Measurements from ENCODE around the gene GLUD1.
"Not testable (repeated sequence)": the region's sequence is repeated elsewhere in the genome, so short reads cannot be mapped to it uniquely, and the experiment has no call there.

The GLUD1 gene

DNA sequence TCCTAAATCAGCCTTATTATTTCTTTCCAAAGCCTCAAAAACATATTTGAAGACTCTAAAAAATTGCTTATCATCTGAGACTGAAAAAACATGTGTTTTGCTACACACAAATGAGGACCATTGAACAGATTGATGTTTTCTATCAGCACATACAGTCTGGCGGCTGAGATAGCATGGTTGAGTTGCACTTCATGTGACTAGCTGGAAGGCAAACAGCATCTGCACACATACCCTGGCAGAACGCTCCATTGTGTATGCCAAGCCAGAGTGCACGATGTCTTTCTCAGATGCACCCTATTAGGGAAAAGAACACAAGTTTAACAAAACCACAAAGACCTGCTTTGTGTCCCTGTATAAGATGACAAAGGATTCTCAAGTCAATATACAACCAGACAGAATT, 41.5 kb downstream of the GLUD1 start:
- DNase-seq (ENCODE audit: extremely low spot score), result no peak
- ChIA-PET POLR2A (no interaction called here), CTCF (no interaction called here)
- TF ChIP-seq TARDBP (IDR thresholded peaks at IDR 0.05) (no peak), SUZ12 (IDR thresholded peaks at IDR 0.05) (no peak), BHLHE40 (IDR thresholded peaks at IDR 0.05; ENCODE audit: borderline replicate concordance) (no peak), SP1 (IDR thresholded peaks at IDR 0.05) (no peak), FOXA1 (IDR thresholded peaks at IDR 0.05) (no peak), LEF1 (IDR thresholded peaks at IDR 0.05; ENCODE audit: borderline replicate concordance) (no peak), CTBP1 (IDR thresholded peaks at IDR 0.05; ENCODE audit: borderline replicate concordance) (no peak), FOXM1 (IDR thresholded peaks at IDR 0.05; ENCODE audit: borderline replicate concordance) (no peak), ZNF384 (IDR thresholded peaks at IDR 0.05) (no peak), ARNT (IDR thresholded peaks at IDR 0.05) (no peak), ELF4 (IDR thresholded peaks at IDR 0.05) (no peak), FOXK2 (IDR thresholded peaks at IDR 0.05) (no peak), L3MBTL2 (conservative IDR thresholded peaks at IDR 0.05) (no peak), HDGF (IDR thresholded peaks at IDR 0.05; ENCODE audit: borderline replicate concordance) (no peak), NFRKB (IDR thresholded peaks at IDR 0.05) (no peak), PKNOX1 (IDR thresholded peaks at IDR 0.05) (no peak)

DNA sequence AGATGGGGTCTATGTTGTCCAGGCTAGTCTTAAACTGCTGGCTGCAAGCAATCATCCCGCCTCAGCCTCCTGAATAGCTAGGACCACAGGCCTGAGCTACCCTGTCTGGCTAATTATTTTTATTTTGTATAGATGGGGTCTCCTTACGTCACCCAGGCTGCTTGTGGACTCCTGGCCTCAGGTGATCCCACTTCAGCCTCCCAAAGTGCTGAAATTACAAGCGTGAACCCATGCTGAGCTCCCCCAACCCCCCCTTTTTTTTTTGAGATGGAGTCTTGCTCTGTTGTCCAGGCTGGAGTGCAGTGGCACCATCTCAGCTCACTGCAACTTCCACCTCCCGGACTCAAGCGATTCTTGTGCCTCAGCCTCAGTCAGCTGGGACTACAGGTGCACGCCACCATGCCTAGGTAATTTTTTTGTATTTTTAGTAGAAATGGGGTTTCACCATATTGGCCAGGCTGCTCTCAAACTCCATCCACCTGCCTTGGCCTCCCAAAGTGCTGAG, 49.2 kb downstream of the GLUD1 start:
- CTCF ChIA-PET, result no interaction called here
- POLR2A ChIA-PET, result interaction anchor here (1.0 kb wide), 1 partner anchor 14 kb away, joined by 3 read pairs; no protein-coding TSS in a partner anchor
- DNase-seq (ENCODE audit: extremely low spot score), result no peak
- TF ChIP-seq TARDBP (IDR thresholded peaks at IDR 0.05), result no peak
- TF ChIP-seq SP1 (IDR thresholded peaks at IDR 0.05), result no peak
- TF ChIP-seq SUZ12 (IDR thresholded peaks at IDR 0.05), result no peak
- no peak for TF ChIP-seq FOXA1 (IDR thresholded peaks at IDR 0.05)
- TF ChIP-seq HDGF (IDR thresholded peaks at IDR 0.05; ENCODE audit: borderline replicate concordance), result no peak
- TF ChIP-seq BHLHE40 (IDR thresholded peaks at IDR 0.05; ENCODE audit: borderline replicate concordance), result no peak
- no peak for TF ChIP-seq L3MBTL2 (conservative IDR thresholded peaks at IDR 0.05)
- no peak for TF ChIP-seq LEF1 (IDR thresholded peaks at IDR 0.05; ENCODE audit: borderline replicate concordance)
- no peak for TF ChIP-seq CTBP1 (IDR thresholded peaks at IDR 0.05; ENCODE audit: borderline replicate concordance)
- TF ChIP-seq NFRKB (IDR thresholded peaks at IDR 0.05), result no peak
- no peak for TF ChIP-seq PKNOX1 (IDR thresholded peaks at IDR 0.05)
- no peak for TF ChIP-seq FOXK2 (IDR thresholded peaks at IDR 0.05)

- DNase-seq (ENCODE audit: extremely low spot score); CTCF ChIA-PET; POLR2A ChIA-PET: not testable (repeated sequence)
These were observed 51.1 kb downstream of the GLUD1 start for GRCh38 chr10:87043579-87043978.

DNA sequence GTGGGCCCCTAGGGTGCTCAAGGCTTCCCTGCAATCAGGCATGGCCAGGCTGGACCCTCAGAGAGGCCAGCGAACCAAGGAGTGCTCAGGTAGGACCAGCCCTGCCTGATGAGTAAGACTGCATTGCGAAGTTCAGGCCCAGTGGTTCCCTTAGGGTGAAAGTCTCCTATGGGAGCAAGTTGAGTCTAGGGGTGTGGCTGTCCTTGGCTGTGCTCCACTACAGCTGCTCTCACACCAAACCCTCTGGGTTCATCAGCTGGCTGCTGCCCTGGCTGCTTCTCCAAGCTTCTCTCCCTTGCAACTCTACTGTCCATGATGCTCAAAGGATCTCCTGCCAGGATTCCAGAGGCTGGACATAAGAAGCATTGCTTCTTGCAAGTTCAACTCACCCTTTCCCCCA, 55.9 kb downstream of the GLUD1 start:
- DNase-seq (ENCODE audit: extremely low spot score), result no peak
- ChIA-PET CTCF (no interaction called here), POLR2A (no interaction called here)
- TF ChIP-seq SP1 (IDR thresholded peaks at IDR 0.05), result no peak
- no peak for TF ChIP-seq ZNF384 (IDR thresholded peaks at IDR 0.05)
- no peak for TF ChIP-seq CTBP1 (IDR thresholded peaks at IDR 0.05; ENCODE audit: borderline replicate concordance)
- TF ChIP-seq ARNT (IDR thresholded peaks at IDR 0.05), result no peak
- TF ChIP-seq TARDBP (IDR thresholded peaks at IDR 0.05), result no peak
- no peak for TF ChIP-seq FOXK2 (IDR thresholded peaks at IDR 0.05)
- TF ChIP-seq PKNOX1 (IDR thresholded peaks at IDR 0.05), result no peak
- no peak for TF ChIP-seq SUZ12 (IDR thresholded peaks at IDR 0.05)
- no peak for TF ChIP-seq L3MBTL2 (conservative IDR thresholded peaks at IDR 0.05)
- TF ChIP-seq LEF1 (IDR thresholded peaks at IDR 0.05; ENCODE audit: borderline replicate concordance), result no peak
- no peak for TF ChIP-seq HDGF (IDR thresholded peaks at IDR 0.05; ENCODE audit: borderline replicate concordance)
- no peak for TF ChIP-seq NFRKB (IDR thresholded peaks at IDR 0.05)
- TF ChIP-seq BHLHE40 (IDR thresholded peaks at IDR 0.05; ENCODE audit: borderline replicate concordance), result no peak
- no peak for TF ChIP-seq ELF4 (IDR thresholded peaks at IDR 0.05)
- TF ChIP-seq FOXA1 (IDR thresholded peaks at IDR 0.05), result no peak
- TF ChIP-seq FOXM1 (IDR thresholded peaks at IDR 0.05; ENCODE audit: borderline replicate concordance), result no peak

DNA sequence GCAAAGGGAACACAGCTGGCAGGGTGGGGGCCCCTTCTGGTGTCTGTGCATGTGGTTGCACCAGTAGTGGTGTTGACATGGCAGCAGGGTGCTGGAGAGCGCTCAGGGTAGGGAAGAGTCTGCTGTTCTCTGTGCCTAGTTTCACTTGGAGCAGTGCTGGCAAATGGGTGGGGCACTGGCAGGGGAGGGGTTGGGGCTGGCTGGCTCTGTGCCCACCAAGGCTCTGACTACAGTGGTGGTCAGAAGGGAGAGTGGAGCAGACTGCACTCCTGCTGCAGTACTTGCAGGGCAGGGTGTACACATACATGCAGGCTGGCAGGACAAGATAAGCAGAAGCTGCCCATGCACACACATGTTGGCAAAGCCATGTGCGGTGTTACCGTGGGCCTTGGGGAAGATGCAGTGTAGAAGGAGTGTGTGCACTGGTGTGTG, 56.3 kb downstream of the GLUD1 start:
- TF ChIP-seq BHLHE40 (IDR thresholded peaks at IDR 0.05; ENCODE audit: borderline replicate concordance) (no peak), SUZ12 (IDR thresholded peaks at IDR 0.05) (no peak), FOXK2 (IDR thresholded peaks at IDR 0.05) (no peak), FOXM1 (IDR thresholded peaks at IDR 0.05; ENCODE audit: borderline replicate concordance) (no peak), CTBP1 (IDR thresholded peaks at IDR 0.05; ENCODE audit: borderline replicate concordance) (no peak), NFRKB (IDR thresholded peaks at IDR 0.05) (no peak), ZNF384 (IDR thresholded peaks at IDR 0.05) (no peak), LEF1 (IDR thresholded peaks at IDR 0.05; ENCODE audit: borderline replicate concordance) (no peak), HDGF (IDR thresholded peaks at IDR 0.05; ENCODE audit: borderline replicate concordance) (no peak), TARDBP (IDR thresholded peaks at IDR 0.05) (no peak), ELF4 (IDR thresholded peaks at IDR 0.05) (no peak), PKNOX1 (IDR thresholded peaks at IDR 0.05) (no peak), L3MBTL2 (conservative IDR thresholded peaks at IDR 0.05) (no peak), ARNT (IDR thresholded peaks at IDR 0.05) (no peak)
- no peak for DNase-seq (ENCODE audit: extremely low spot score)
- ChIA-PET POLR2A (no interaction called here), CTCF (no interaction called here)

DNA sequence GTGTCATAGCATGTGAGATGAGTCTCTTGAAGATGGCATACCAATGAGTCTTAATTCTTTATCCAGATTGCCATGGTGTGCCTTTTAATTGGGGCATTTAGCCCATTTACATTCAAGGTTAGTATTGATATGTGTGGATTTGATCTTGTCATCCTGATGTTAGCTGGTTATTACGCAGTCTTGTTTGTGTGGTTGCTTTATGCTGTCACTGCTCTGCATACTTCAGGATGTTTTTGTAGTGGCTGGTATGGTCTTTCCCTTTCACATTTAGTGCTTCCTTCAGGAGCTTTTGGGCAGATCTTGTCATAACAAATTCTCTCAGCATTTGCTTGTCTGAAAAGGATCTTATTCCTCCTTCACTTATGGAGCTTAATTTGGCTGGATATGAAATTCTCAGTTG, 58.0 kb downstream of the GLUD1 start:
- DNase-seq (ENCODE audit: extremely low spot score), result no peak
- TF ChIP-seq ARNT (IDR thresholded peaks at IDR 0.05) (no peak), PKNOX1 (IDR thresholded peaks at IDR 0.05) (no peak), ELF4 (IDR thresholded peaks at IDR 0.05) (no peak), CTBP1 (IDR thresholded peaks at IDR 0.05; ENCODE audit: borderline replicate concordance) (no peak), L3MBTL2 (conservative IDR thresholded peaks at IDR 0.05) (no peak), HDGF (IDR thresholded peaks at IDR 0.05; ENCODE audit: borderline replicate concordance) (no peak), TARDBP (IDR thresholded peaks at IDR 0.05) (no peak), LEF1 (IDR thresholded peaks at IDR 0.05; ENCODE audit: borderline replicate concordance) (no peak), FOXM1 (IDR thresholded peaks at IDR 0.05; ENCODE audit: borderline replicate concordance) (no peak)
- ChIA-PET CTCF (no interaction called here), POLR2A (no interaction called here)
